Retinal pigment epithelial cell (primary cell): ENCODE measurements around the gene CTPS2.
"Not testable (repeated sequence)": the region's sequence is repeated elsewhere in the genome, so short reads cannot be mapped to it uniquely, and the experiment has no call there.

Source experiments
- DNase-seq: peaks from one replicate; pipeline ENCODE4 v3.0.0-alpha.2; 2010; ENCODE audit warnings: low read depth
- H3K4me3 ChIP-seq: 2 replicates; pipeline ENCODE4 v1.5.1; 2011; ENCODE audit warnings: mild to moderate bottlenecking, low read length, control low read depth, moderate library complexity
- TF ChIP-seq, protein P1 (sequence below): conservative IDR thresholded peaks from 2 replicates; pipeline ENCODE4 v1.5.1; 2011; ENCODE audit warnings: low read depth, low read length, control low read depth, inconsistent platforms

CTPS2 gene

DNA sequence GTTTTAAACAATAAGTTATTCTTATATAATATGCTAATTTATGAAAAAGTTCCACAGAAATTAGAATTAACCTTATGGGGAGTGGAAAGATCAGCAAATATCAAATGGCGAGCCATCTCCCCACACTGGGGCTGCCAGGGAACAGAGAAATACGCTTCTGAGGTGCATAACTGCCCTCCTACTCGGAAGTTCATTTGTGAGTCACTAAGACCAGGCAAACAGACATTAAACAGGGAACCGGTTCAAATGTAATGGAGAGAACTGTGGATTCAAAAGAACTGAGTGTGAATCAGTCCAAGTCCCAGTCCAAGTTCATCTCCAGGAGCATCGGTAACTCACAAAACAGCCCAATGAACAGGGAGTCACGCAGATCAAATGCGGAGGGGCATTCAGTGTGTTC lies 73.9 kb downstream of the CTPS2 start:
- no peak overlapping the region for H3K4me3 ChIP-seq
- DNase-seq, result no peak
- TF ChIP-seq, protein P1, sequence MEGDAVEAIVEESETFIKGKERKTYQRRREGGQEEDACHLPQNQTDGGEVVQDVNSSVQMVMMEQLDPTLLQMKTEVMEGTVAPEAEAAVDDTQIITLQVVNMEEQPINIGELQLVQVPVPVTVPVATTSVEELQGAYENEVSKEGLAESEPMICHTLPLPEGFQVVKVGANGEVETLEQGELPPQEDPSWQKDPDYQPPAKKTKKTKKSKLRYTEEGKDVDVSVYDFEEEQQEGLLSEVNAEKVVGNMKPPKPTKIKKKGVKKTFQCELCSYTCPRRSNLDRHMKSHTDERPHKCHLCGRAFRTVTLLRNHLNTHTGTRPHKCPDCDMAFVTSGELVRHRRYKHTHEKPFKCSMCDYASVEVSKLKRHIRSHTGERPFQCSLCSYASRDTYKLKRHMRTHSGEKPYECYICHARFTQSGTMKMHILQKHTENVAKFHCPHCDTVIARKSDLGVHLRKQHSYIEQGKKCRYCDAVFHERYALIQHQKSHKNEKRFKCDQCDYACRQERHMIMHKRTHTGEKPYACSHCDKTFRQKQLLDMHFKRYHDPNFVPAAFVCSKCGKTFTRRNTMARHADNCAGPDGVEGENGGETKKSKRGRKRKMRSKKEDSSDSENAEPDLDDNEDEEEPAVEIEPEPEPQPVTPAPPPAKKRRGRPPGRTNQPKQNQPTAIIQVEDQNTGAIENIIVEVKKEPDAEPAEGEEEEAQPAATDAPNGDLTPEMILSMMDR, result no peak

DNA sequence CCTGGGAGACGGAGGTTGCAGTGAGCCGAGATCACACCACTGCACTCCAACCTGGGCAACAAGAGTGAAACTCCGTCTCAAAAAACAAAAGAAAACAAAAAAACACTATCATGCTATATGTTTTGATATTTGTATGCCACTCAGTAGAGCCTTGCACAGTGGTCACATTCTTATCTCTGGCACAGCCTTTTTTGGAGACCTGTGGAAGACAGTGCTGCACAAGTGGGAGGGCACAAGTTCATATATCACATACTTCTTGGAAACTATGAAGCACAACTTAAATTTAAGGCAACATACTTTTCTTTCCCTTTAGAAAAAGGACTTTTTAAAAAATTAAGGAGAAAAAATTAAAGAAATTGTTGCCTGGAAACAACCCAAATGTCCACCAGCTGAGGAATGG lies 76.9 kb downstream of the CTPS2 start:
- TF ChIP-seq, protein P1, result no peak
- H3K4me3 ChIP-seq, result no peak overlapping the region
- no peak for DNase-seq

DNA sequence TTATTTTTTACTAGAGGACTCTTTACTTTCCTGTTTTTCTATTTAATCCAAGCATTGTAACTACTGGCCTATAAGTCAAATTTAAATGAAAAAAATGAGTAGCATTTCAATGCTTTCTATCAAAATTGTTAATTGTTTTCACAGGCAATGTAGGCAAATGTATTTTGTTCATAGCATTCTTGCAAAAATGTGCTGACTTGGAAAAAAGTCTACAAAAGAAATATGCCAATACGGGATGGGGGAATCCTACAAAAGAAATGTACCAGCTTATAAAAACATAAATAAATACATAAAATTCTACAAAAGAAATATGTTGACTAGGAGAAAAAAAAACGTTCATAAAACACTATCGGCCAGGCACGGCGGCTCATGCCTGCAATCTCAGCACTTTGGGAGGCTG lies 77.4 kb downstream of the CTPS2 start:
- no peak overlapping the region for H3K4me3 ChIP-seq
- DNase-seq, result no peak
- TF ChIP-seq, protein P1, result no peak

DNA sequence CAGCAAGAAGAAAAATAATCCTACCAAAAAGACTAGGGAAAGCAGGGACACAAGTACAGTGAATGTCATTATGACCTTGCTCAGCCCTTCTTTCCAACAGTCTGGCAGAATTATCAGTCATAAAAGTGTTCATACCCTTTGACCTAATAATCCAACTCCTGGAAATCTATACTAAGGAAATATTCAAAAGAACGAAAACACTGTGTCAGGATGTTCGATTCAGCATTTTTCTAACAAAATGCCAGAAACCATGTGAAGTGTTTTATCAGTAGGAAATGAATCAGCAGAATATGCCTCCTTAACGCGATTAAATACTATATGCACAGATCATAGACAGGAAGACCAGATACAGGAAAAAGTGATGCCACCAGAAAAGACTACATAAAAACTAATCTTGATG lies 78.7 kb downstream of the CTPS2 start:
- DNase-seq, result no peak
- H3K4me3 ChIP-seq, result no peak overlapping the region
- TF ChIP-seq, protein P1, result no peak

DNA sequence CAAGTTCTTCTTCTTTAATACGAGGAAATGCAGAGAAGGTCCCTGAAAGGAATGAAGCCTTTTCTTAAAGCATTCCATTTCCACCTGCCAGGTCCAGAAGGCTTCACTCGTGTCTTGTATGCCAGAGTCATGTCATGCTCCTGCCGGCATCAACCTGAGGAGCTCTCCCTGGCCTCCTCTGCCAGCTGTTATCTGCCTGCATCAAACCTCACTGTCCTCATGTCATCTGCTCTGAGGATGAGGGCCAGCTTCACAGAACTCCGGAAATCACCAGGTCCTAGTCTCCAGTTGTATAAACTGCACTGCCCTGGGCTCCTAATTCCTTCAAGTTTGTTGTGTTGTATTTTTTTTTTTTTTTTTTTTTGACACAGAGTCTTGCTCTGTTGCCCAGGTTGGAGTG lies 82.6 kb downstream of the CTPS2 start:
- no peak for DNase-seq
- TF ChIP-seq, protein P1, result no peak
- no peak overlapping the region for H3K4me3 ChIP-seq

DNA sequence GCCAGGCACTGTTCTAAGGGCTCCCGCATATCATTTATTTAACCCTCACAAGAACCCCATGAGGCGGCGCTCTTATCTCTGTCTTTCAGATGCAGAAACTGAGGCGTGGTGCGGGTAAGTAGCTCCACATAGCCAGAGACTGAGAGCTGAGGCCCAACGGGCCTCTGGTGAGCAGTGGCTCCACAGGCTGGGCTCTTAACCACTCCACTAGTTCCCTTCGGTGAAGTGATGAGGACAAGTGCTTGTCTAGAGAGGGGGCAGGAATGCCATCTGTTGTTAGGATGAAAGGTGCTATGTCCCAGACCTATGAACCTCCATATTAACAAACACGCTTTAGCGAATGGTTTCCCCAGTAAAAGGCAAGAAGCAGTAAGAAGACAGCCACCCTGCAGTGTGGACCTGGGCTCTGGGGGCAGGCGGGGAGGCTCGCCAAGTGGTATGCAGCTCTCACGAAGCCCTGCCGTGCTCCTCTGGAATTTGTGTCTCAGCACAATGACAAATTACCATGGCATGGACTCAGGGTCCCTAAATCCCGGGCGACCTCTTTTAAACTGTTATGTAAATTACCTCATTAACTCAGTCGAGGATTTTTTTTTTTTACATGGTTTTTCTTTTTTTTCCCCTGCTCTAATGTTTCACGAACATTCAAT lies 83.4 kb downstream of the CTPS2 start:
- no peak for DNase-seq

DNA sequence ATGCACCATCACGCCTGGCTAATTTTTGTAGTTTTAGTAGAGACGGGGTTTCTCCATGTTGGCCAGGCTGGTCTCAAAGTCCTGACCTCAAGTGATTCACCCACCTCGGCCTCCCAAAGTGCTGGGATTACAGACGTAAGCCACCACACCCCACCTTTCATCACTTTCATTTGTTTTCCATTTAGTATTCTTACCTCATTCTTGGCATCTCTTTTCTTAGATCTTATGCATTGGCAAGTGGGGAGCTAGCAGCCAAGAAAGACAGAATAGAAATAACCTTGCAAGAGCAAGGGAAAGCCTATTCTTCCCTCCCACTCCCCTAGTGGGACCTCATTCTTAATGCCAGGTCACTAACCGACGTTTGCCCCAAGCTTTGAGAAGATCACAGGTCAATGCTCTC lies 84.0 kb downstream of the CTPS2 start:
- not testable (repeated sequence) for H3K4me3 ChIP-seq, DNase-seq

More for the DNA sequence above, 83.4 kb downstream of the CTPS2 start:
- H3K4me3 ChIP-seq, result no peak overlapping the region
- TF ChIP-seq, protein P1, result no peak
